DMS79 (cell line): ENCODE data around the gene GPR26.

Experiments used
- DNase-seq: peaks from one replicate; lab custom pipeline; 2025; lab: John Stamatoyannopoulos, UW

Gene GPR26

GRCh38 chr10:123645615-123646014 lies 20.5 kb upstream of the GPR26 start:
- DNase-seq = no peak

- no peak for DNase-seq
Measured at GRCh38 chr10:123648595-123648994, 17.6 kb upstream of the GPR26 start.

- DNase-seq = no peak
Measured at GRCh38 chr10:123649676-123650075, 16.5 kb upstream of the GPR26 start.

GRCh38 chr10:123651421-123652047 lies 14.6 kb upstream of the GPR26 start:
- no peak for DNase-seq

GRCh38 chr10:123655751-123656150 lies 10.4 kb upstream of the GPR26 start:
- DNase-seq = no peak

GRCh38 chr10:123663522-123663921 lies 2.6 kb upstream of the GPR26 start:
- no peak for DNase-seq

GRCh38 chr10:123665491-123666286 lies 466 bp upstream of the GPR26 start:
- DNase-seq = no peak

GRCh38 chr10:123669886-123670285 lies 3.7 kb downstream of the GPR26 start:
- DNase-seq = no peak

GRCh38 chr10:123673198-123673597 lies 7.0 kb downstream of the GPR26 start:
- no peak for DNase-seq

GRCh38 chr10:123674741-123675140 lies 8.6 kb downstream of the GPR26 start:
- DNase-seq = no peak

GRCh38 chr10:123675811-123676210 lies 9.7 kb downstream of the GPR26 start:
- DNase-seq = no peak

- no peak for DNase-seq
Measured at GRCh38 chr10:123677556-123677955, 11.4 kb downstream of the GPR26 start.

- no peak for DNase-seq
Measured at GRCh38 chr10:123678376-123678775, 12.2 kb downstream of the GPR26 start.

GRCh38 chr10:123681285-123681684 lies 15.1 kb downstream of the GPR26 start:
- no peak for DNase-seq

- DNase-seq = no peak
Measured at GRCh38 chr10:123682477-123682876, 16.3 kb downstream of the GPR26 start.

GRCh38 chr10:123683459-123683858 lies 17.3 kb downstream of the GPR26 start:
- no peak for DNase-seq

- DNase-seq = no peak
Measured at GRCh38 chr10:123683865-123684264, 17.7 kb downstream of the GPR26 start.

- DNase-seq = no peak
Measured at GRCh38 chr10:123685260-123685659, 19.1 kb downstream of the GPR26 start.

GRCh38 chr10:123687758-123688157 lies 21.6 kb downstream of the GPR26 start:
- DNase-seq = no peak

- no peak for DNase-seq
Measured at GRCh38 chr10:123689880-123690279, 23.7 kb downstream of the GPR26 start.

- no peak for DNase-seq
Measured at GRCh38 chr10:123703195-123703790, 37.1 kb downstream of the GPR26 start.

GRCh38 chr10:123704076-123704475 lies 37.9 kb downstream of the GPR26 start:
- no peak for DNase-seq

- DNase-seq = no peak
Measured at GRCh38 chr10:123704812-123705211, 38.7 kb downstream of the GPR26 start.
